Epithelial cell of esophagus (primary cell): ENCODE results near the gene CANX.
A peak's percentile ranks its signal among the peaks of the same experiment; 100 is the strongest.
"Not testable (repeated sequence)": the region's sequence is repeated elsewhere in the genome, so short reads cannot be mapped to it uniquely, and the experiment has no call there.

Experiments
- DNase-seq: peaks from one replicate; pipeline ENCODE4 v3.0.0; 2010; ENCODE audit warnings: low read depth
- H3K4me3 ChIP-seq: 2 replicates; pipeline ENCODE4 v1.5.1; 2011; ENCODE audit warnings: mild to moderate bottlenecking, low read length, control low read depth
- CTCF ChIP-seq: IDR thresholded peaks from 2 replicates; pipeline ENCODE4 v1.5.1; 2011; ENCODE audit warnings: low read depth, mild to moderate bottlenecking, low read length, control low read depth, inconsistent platforms; ENCODE audit not compliant: insufficient read depth; ENCODE audit errors: missing control alignments

Gene CANX

GRCh38 chr5:179679014-179679674 is 19.6 kb upstream of the CANX start:
- peak; percentile 69 for DNase-seq
- peak; percentile 45 for TF ChIP-seq CTCF
- peak overlapping the region; percentile 95 for H3K4me3 ChIP-seq

- DNase-seq: no peak
- no peak for TF ChIP-seq CTCF
- H3K4me3 ChIP-seq: no peak overlapping the region
Measured at GRCh38 chr5:179680014-179680779, 18.6 kb upstream of the CANX start.

- no peak for DNase-seq
- no peak within 1 kb of the TSS for H3K4me3 ChIP-seq
- TF ChIP-seq CTCF: no peak
Measured at GRCh38 chr5:179680780-179681401, 17.9 kb upstream of the CANX start, which contains the start of gene CBY3. Gene CBY3, minus strand, starts transcription at chr5:179681034. Its CDS starts 116 bp downstream, at chr5:179680918.

DNA sequence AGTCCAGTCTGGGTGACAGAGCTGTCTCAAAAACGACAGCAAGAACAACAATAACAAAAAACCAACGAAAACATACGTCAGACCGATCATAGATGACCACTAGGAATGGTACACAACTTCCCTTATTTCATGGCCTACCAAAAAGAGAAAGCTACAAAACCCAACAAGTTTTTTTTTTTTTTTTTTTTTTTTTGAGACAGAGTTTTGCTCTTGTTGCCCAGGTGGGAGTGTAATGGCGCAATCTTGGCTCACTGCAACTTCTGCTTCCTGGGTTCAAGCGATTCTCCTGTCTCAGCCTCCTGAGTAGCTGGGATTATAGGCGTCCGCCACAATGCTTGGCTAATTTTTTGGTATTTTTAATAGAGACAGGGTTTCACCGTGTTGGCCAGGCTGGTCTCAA is 9.6 kb upstream of the CANX start:
- H3K4me3 ChIP-seq, DNase-seq: not testable (repeated sequence)

DNA sequence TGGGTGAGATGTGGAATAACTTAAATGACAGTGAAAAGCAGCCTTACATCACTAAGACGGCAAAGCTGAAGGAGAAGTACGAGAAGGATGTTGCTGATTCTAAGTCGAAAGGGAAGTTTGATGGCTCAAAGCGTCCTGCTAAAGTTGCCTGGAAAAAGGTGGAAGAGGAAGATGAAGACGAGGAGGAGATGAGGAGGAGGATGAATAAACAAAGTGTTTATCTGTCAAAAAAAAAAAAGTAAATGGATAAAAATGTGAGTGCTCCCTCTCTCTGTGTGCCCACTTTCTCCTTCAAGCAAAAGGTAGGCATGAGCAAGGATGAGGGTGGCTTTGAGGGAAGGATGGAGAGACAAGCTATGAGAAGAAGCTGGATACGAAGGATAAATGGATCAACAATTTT is 4.2 kb upstream of the CANX start:
- no peak overlapping the region for H3K4me3 ChIP-seq
- no peak for TF ChIP-seq CTCF
- DNase-seq: no peak

GRCh38 chr5:179696603-179697002 is 2.2 kb upstream of the CANX start:
- DNase-seq: no peak
- no peak overlapping the region for H3K4me3 ChIP-seq
- no peak for TF ChIP-seq CTCF

DNA sequence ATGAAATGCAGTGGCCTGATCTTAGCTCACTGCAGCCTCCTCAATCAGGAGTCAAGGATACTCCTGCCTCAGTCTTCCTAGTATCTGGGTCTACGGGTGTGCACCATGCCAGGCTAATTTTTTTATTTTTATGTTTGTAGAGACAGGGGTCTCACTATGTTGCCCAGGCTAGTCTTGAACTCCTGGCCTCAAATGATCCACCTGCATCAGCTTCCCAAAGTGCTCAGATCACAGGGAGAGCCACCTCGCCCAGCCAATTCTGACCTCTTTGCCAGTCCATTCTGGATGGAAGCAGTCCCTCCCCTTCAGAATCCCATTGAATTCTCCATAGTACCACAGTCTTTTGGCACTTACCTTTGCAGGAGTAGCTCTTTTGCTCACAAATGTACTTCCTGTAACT is 1.7 kb upstream of the CANX start:
- DNase-seq: no peak
- no peak overlapping the region for H3K4me3 ChIP-seq
- no peak for TF ChIP-seq CTCF

GRCh38 chr5:179697543-179697942 is 1.2 kb upstream of the CANX start:
- peak overlapping the region; percentile 75 for H3K4me3 ChIP-seq
- not testable (repeated sequence) for DNase-seq
